ENCODE measurements around the gene LRRFIP1. TPM values are rescaled to one million over a fixed set of nuclear protein-coding genes. Genes with fewer than 3 reads are reported as not detected.

LRRFIP1 gene
- total and polyA plus RNA-seq, 7 donors: 42.3 to 108 (median 91.9) TPM

- peaks cover 78% of the 10 kb centered on the region for H3K4me1 ChIP-seq
- DNase-seq (peak in 1 of 2 donors; percentile 66), ATAC-seq (peak in 2 of 4 donors; percentile 1 to 5)
- TF ChIP-seq, protein P1, sequence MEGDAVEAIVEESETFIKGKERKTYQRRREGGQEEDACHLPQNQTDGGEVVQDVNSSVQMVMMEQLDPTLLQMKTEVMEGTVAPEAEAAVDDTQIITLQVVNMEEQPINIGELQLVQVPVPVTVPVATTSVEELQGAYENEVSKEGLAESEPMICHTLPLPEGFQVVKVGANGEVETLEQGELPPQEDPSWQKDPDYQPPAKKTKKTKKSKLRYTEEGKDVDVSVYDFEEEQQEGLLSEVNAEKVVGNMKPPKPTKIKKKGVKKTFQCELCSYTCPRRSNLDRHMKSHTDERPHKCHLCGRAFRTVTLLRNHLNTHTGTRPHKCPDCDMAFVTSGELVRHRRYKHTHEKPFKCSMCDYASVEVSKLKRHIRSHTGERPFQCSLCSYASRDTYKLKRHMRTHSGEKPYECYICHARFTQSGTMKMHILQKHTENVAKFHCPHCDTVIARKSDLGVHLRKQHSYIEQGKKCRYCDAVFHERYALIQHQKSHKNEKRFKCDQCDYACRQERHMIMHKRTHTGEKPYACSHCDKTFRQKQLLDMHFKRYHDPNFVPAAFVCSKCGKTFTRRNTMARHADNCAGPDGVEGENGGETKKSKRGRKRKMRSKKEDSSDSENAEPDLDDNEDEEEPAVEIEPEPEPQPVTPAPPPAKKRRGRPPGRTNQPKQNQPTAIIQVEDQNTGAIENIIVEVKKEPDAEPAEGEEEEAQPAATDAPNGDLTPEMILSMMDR (IDR thresholded peaks at IDR 0.05): no peak
- intact Hi-C loops (cut with DNase I): loop anchor here in 1 of 2 donors (5.0 kb wide), 1 partner anchor 41 kb away; no protein-coding TSS in a partner anchor
- H3K4me3 ChIP-seq: peak overlapping the region; percentile 71
- no peaks in the 10 kb centered on the region for H3K27me3 ChIP-seq (ENCODE audit: insufficient read depth in 3 of 3, low read length in 2 of 3)
- 33 to 53% (median 50%) methylated on average over 65 to 78 of the region's 78 CpGs for WGBS, 3 donors
- peak overlapping the region; percentile 86 for H3K27ac ChIP-seq
- no peaks in the 10 kb centered on the region for H3K36me3 ChIP-seq (ENCODE audit: insufficient read depth in 1 of 2, low read depth in 1 of 2)
- no peaks in the 10 kb centered on the region for H3K9me3 ChIP-seq
These were observed 63.9 kb downstream of the LRRFIP1 start for GRCh38 chr2:237691029-237691907.

DNA sequence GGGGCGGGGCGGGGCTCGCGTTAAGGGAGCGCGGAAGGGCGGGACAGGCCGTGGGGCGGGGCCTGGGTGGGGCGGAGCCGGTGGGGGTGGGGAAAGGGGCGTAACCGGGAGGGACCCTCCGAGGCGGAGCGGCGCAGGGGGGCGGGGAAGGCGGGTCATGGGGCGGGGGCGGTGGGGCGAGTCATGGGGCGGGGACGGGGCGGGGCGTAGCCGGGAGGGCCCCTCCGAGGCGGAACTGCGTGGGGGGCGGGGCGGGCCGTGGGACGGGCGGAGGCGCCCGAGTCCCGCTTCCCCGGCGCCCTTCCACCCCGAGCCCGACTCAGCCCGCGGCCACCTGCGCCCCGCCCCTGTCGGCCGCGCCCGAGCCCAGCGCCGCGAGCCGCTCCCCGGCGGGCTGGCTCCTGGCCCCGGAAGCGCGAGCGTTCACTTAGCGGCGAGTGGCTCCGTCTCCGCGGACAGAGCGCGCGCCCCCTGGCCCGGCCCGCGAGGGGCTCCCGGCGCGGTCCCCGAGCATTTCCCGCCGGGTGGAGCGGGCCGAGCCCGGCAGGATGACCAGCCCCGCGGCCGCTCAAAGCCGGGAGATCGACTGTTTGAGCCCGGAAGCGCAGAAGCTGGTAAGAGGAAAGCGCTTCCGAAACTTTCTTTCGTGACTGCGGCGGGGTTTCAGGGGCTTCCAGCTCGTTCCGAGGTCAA lies 64.7 kb downstream of the LRRFIP1 start:
- intact Hi-C loops (cut with DNase I): loop anchor here (1.0 to 5.0 kb wide), 2 partner anchors 11 to 40 kb away; no protein-coding TSS in a partner anchor
- DNase-seq (peak; percentile 96 to 98), ATAC-seq (peak; percentile 77 to 83 (median 80))
- Histone ChIP-seq H3K27ac (peak overlapping the region; percentile 96), H3K4me3 (peak overlapping the region; percentile 88), H3K4me1 (peaks cover 80% of the 10 kb centered on the region), H3K27me3 (ENCODE audit: insufficient read depth in 3 of 3, low read length in 2 of 3) (no peaks in the 10 kb centered on the region), H3K9me3 (no peaks in the 10 kb centered on the region), H3K36me3 (ENCODE audit: insufficient read depth in 1 of 2, low read depth in 1 of 2) (no peaks in the 10 kb centered on the region)
- TF ChIP-seq, protein P1 (IDR thresholded peaks at IDR 0.05): no peak
- 2 to 4% (median 2%) methylated on average over 41 to 83 of the region's 94 CpGs for WGBS, 3 donors

GRCh38 chr2:237692601-237693290 lies 65.4 kb downstream of the LRRFIP1 start:
- H3K9me3 ChIP-seq: no peaks in the 10 kb centered on the region
- ATAC-seq: peak in 2 of 4 donors; percentile 15 to 17
- intact Hi-C loops (cut with DNase I): loop anchor here (1.0 to 5.0 kb wide), 2 partner anchors 11 to 40 kb away; no protein-coding TSS in a partner anchor
- H3K4me1 ChIP-seq: peaks cover 81% of the 10 kb centered on the region
- H3K27me3 ChIP-seq (ENCODE audit: insufficient read depth in 3 of 3, low read length in 2 of 3): no peaks in the 10 kb centered on the region
- WGBS, 3 donors: 16 to 27% (median 16%) methylated on average over 40 of the region's 40 CpGs
- no peaks in the 10 kb centered on the region for H3K36me3 ChIP-seq (ENCODE audit: insufficient read depth in 1 of 2, low read depth in 1 of 2)
- peak overlapping the region; percentile 96 for H3K27ac ChIP-seq
- TF ChIP-seq, protein P1 (IDR thresholded peaks at IDR 0.05): no peak
- DNase-seq: peak in 1 of 2 donors; percentile 71
- peak overlapping the region; percentile 88 for H3K4me3 ChIP-seq

GRCh38 chr2:237693291-237693994 lies 66.1 kb downstream of the LRRFIP1 start:
- intact Hi-C loops (cut with DNase I): loop anchor here in 1 of 2 donors (5.0 kb wide), 1 partner anchor 39 kb away; no protein-coding TSS in a partner anchor
- Histone ChIP-seq H3K36me3 (ENCODE audit: insufficient read depth in 1 of 2, low read depth in 1 of 2) (no peaks in the 10 kb centered on the region), H3K27ac (peak overlapping the region; percentile 96), H3K9me3 (no peaks in the 10 kb centered on the region), H3K4me3 (peak overlapping the region; percentile 88), H3K4me1 (peaks cover 84% of the 10 kb centered on the region), H3K27me3 (ENCODE audit: insufficient read depth in 3 of 3, low read length in 2 of 3) (no peaks in the 10 kb centered on the region)
- ATAC-seq (peak in 2 of 4 donors; percentile 31 to 33), DNase-seq (no peak)
- TF ChIP-seq, protein P1 (IDR thresholded peaks at IDR 0.05): no peak
- WGBS, 3 donors: 35 to 47% (median 41%) methylated on average over 5 to 6 of the region's 6 CpGs

Measured in psoas muscle (tissue), 8 donors.